ENCODE results near the gene ACSL3. TPM values are rescaled to one million over a fixed set of nuclear protein-coding genes. Genes with fewer than 3 reads are reported as not detected.

Gene ACSL3
- polyA plus RNA-seq, 1 experiment = 88.9 TPM

DNA sequence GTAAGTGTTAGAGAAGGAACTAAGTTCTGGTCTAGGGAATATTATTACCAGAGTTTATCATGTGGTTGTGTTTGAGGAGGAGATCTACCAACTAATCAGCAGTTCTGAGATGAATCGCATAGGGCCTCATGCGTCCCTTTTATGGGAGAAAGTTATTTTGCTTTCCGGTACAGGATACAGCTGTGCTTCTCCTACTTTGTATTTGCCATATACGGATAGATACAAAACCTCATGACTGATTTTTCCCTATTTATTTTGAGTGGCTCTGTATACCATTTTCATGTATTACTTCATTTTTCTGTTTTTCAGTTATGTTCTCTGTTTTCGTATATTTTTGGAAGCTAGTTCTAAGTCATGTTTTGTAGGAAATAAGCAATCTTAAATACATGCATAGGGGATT, 66.8 kb downstream of the ACSL3 start:
- TF ChIP-seq, protein P1, sequence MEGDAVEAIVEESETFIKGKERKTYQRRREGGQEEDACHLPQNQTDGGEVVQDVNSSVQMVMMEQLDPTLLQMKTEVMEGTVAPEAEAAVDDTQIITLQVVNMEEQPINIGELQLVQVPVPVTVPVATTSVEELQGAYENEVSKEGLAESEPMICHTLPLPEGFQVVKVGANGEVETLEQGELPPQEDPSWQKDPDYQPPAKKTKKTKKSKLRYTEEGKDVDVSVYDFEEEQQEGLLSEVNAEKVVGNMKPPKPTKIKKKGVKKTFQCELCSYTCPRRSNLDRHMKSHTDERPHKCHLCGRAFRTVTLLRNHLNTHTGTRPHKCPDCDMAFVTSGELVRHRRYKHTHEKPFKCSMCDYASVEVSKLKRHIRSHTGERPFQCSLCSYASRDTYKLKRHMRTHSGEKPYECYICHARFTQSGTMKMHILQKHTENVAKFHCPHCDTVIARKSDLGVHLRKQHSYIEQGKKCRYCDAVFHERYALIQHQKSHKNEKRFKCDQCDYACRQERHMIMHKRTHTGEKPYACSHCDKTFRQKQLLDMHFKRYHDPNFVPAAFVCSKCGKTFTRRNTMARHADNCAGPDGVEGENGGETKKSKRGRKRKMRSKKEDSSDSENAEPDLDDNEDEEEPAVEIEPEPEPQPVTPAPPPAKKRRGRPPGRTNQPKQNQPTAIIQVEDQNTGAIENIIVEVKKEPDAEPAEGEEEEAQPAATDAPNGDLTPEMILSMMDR (IDR thresholded peaks at IDR 0.05; ENCODE audit: low read depth, low read length) = no peak
- ChIA-PET POLR2A (no interaction called here), CTCF (interaction anchor here (1.0 to 1.6 kb wide), 2 partner anchors 11 to 12 kb away, joined by 5 to 10 read pairs; no protein-coding TSS in a partner anchor)
- no peak for DNase-seq (ENCODE audit: low read depth, low spot score)
- Histone ChIP-seq H3K9me3 (ENCODE audit: control insufficient read depth, insufficient read depth, low read length) (no peaks in the 10 kb centered on the region), H3K4me3 (ENCODE audit: low read depth, low read length) (no peak overlapping the region), H3K27me3 (ENCODE audit: control insufficient read depth, insufficient read depth, low read length) (no peaks in the 10 kb centered on the region), H3K27ac (ENCODE audit: low read depth, low read length) (no peak overlapping the region)

DNA sequence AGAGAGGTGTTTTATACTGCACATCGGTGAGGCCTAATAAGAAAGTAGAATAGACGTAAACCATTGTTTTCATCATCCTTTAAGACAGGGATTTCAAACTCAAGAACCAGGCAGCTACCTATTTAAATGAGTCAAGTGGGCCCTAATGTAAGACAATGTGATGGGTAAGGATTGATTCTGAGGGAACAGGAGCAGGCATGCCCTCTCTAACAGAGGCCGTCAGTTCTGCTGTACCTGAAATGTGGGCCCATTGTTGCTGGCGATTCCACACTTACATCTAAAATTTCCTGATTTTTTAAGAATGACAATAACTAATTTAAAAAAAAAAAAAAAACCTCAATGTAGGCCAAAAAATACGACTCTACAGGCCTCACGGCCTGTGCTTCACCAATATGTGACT, 67.5 kb downstream of the ACSL3 start:
- ChIA-PET CTCF (interaction anchor here (1.0 to 1.6 kb wide), 2 partner anchors 11 to 13 kb away, joined by 5 to 10 read pairs; no protein-coding TSS in a partner anchor), POLR2A (interaction anchor here (0.7 kb wide), 1 partner anchor 131 kb away, joined by 6 read pairs; no protein-coding TSS in a partner anchor)
- H3K4me3 ChIP-seq (ENCODE audit: low read depth, low read length) = no peak overlapping the region
- TF ChIP-seq, protein P1 (IDR thresholded peaks at IDR 0.05; ENCODE audit: low read depth, low read length) = no peak
- no peaks in the 10 kb centered on the region for H3K9me3 ChIP-seq (ENCODE audit: control insufficient read depth, insufficient read depth, low read length)
- DNase-seq (ENCODE audit: low read depth, low spot score) = no peak
- no peaks in the 10 kb centered on the region for H3K27me3 ChIP-seq (ENCODE audit: control insufficient read depth, insufficient read depth, low read length)
- no peak overlapping the region for H3K27ac ChIP-seq (ENCODE audit: low read depth, low read length)

DNA sequence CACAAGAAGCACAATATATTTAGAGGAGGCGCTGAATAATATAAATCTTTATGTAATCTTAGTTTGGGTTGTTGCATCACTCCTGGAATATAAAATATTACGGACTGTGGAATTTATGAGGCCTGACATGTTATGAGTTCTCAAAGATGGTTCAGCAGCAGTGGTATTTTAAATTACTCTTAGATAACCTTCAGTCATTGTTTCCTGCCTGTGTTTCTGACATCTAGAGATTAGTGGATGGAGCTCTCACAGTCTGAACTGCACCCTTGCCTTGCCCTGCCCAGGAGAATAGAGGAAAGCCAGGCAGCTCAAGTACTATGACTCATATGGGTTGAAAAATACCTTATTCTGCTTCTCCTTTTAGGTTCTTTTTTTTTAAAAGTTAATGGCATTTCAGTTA, 70.0 kb downstream of the ACSL3 start:
- no peak overlapping the region for H3K27ac ChIP-seq (ENCODE audit: low read depth, low read length)
- no peaks in the 10 kb centered on the region for H3K9me3 ChIP-seq (ENCODE audit: control insufficient read depth, insufficient read depth, low read length)
- TF ChIP-seq, protein P1 (IDR thresholded peaks at IDR 0.05; ENCODE audit: low read depth, low read length) = no peak
- CTCF ChIA-PET = interaction anchor here (0.5 to 2.5 kb wide), 6 partner anchors 8 to 225 kb away, joined by 3 to 13 read pairs (median 4); no protein-coding TSS in a partner anchor
- no peaks in the 10 kb centered on the region for H3K27me3 ChIP-seq (ENCODE audit: control insufficient read depth, insufficient read depth, low read length)
- POLR2A ChIA-PET = no interaction called here
- no peak for DNase-seq (ENCODE audit: low read depth, low spot score)
- no peak overlapping the region for H3K4me3 ChIP-seq (ENCODE audit: low read depth, low read length)

DNA sequence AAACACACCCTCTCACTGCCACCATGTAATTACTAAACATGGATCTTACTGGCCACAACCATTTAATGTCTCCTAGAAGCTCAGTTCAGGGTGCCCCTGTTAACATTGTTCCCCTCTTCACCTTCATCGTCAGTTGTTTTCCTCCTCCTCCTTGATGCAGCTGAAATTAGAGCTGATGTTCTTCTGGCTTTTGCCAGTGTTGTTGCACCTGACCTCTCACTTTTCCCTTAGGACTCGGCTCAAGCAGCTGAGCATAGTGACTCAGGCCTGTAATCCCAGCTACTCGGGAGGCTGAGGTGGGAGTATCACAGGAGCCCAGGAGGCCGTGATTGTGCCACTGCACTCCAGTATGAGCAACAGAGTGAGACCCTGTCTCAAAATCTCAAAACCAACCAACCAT, 70.8 kb downstream of the ACSL3 start:
- no peak for DNase-seq (ENCODE audit: low read depth, low spot score)
- peaks cover under 1% of the 10 kb centered on the region; the same call in 1 of the 2 replicates for H3K9me3 ChIP-seq (ENCODE audit: control insufficient read depth, insufficient read depth, low read length)
- TF ChIP-seq, protein P1 (IDR thresholded peaks at IDR 0.05; ENCODE audit: low read depth, low read length) = no peak
- ChIA-PET POLR2A (interaction anchor here (0.6 kb wide), 1 partner anchor 120 kb away, joined by 10 read pairs; no protein-coding TSS in a partner anchor), CTCF (interaction anchor here (1.0 to 2.5 kb wide), 4 partner anchors 8 to 222 kb away, joined by 3 to 13 read pairs (median 5); no protein-coding TSS in a partner anchor)
- H3K4me3 ChIP-seq (ENCODE audit: low read depth, low read length) = no peak overlapping the region
- H3K27me3 ChIP-seq (ENCODE audit: control insufficient read depth, insufficient read depth, low read length) = no peaks in the 10 kb centered on the region
- no peak overlapping the region for H3K27ac ChIP-seq (ENCODE audit: low read depth, low read length)

DNA sequence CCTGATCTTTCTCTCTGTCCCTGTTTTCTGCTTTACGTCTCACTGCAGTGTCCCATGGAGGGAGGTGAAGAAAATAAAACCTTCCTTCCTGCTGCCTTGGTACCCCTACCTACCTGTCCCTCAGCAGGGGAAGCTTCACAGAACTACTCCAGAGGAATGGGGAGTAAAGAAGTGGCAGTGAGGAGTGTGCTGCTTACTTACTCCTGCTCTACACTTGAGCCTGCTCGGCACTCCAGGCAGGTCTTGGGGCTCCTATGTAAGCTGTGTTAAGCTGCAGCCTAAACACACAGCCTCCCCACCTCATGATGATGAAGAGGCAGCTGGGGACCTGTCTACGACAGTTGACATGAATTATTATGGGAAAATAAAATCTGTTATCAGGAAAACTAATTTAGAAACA, 72.6 kb downstream of the ACSL3 start:
- no peak for DNase-seq (ENCODE audit: low read depth, low spot score)
- H3K27me3 ChIP-seq (ENCODE audit: control insufficient read depth, insufficient read depth, low read length) = no peaks in the 10 kb centered on the region
- POLR2A ChIA-PET = no interaction called here
- no peak overlapping the region for H3K4me3 ChIP-seq (ENCODE audit: low read depth, low read length)
- H3K9me3 ChIP-seq (ENCODE audit: control insufficient read depth, insufficient read depth, low read length) = peaks cover 2% of the 10 kb centered on the region; the same call in 1 of the 2 replicates
- CTCF ChIA-PET = interaction anchor here (1.1 kb wide), 1 partner anchor 22 kb away, joined by 4 read pairs; no protein-coding TSS in a partner anchor
- TF ChIP-seq, protein P1 (IDR thresholded peaks at IDR 0.05; ENCODE audit: low read depth, low read length) = no peak
- H3K27ac ChIP-seq (ENCODE audit: low read depth, low read length) = no peak overlapping the region

All from AG04450 (cell line).